GM04503 (cell line): ENCODE data around the gene TGM2.

Source experiments
- DNase-seq: peaks from one replicate; pipeline ENCODE4 v3.0.0-alpha.2; 2012; ENCODE audit warnings: low read depth

TGM2 gene

DNA sequence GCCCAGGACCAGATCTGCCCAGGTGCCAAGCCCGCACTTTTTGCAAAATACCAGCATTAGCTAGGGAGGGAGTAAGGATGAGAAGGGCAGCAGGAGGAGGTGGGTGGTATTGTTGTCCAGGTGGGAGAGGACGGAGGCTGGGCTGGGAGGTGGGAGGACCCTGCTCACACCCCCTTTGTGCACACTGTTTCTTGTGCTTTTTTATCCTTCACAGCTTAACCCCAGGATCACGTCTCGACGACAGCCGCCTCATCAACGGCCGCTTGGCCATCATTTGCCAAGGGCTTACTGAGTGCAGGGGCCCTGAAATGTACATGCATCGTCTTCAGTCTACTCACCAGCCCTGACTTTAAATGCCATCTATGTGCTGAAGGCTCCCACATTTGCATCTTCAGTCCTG is 12.1 kb upstream of the TGM2 start:
- DNase-seq, result no peak

DNA sequence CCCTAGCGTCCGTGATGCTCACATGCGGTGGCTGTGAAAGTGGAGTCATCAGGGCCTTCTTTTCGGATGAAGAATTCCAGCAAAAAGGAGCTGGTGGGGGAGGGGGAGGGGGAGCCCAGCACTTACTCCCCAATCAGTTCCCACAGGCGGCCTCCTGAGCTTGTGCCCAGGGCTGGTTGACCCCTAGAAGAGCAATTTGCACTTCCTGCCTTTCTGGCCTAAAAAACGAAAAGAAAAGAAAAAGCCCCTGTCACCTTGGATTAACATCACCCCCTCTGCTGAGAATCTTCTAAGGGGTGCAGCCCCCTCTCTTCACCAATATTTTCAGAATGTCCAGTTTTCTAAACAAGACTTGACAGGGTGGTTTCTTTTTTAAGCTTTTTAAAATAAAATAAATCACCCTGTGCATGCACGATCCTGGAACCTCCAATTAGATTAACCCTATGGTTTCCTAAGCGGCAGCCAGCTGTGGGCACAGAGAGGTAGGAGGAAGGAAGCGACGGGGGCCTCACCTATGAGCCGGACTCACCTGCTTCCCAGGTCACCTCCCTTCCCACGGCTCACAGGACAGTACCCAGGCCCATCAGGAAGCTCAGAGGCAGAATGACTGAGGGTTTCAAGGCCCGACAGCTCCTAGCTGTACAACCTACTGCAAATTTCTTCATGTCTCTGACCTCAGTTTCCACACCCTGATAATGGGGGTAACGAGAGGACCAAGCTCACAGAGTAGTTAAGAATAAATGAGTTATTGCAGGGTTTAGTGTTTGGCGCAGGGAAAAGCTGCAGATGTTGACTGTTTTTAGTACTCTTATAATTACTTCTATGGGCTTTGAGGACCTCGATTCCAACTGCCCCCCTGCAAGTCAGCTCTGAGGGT is 10.5 kb upstream of the TGM2 start:
- no peak for DNase-seq

DNA sequence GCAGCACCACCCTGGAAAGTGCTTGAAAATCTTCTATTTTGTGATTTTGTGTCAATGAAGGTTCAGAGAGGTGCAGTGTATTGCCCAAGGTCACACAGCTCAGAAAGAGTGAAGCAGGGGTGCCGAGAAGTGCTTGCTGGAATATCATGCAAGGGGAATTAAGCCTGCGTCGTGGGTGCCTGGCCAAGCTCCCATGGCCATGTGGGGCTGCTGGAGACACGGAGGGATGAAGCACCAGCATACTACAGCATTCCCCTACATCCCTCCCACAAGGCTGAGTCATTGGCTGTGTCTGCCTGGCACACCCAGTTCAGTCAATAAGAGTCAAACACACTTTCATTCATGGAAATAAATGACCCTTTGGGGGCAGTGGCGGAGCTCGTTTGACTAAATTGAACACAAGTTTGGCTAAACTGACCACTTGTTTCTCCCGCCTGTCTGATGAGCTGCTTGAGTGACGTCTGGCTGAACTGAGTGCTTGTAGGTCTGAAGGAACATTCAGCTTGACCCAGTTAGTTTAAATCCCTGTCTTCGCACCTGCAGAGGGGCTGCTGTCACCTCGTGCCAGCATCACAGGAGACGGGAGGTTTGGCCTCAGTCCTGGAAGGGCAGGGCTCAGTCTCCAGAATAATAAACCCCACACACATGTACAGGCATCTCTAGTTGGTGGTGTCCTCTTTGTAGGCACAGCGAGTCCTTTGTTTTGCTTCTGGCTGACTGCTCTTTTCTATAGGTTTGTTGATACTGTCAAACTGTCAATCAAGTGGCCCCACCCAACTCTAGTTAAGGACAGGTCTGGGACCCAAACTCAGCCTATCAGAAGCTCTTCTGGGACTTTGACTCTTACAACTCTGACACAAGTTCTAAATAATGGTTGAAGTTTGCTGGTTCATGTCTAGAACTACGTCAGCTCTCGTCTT is 8.4 kb upstream of the TGM2 start:
- peak; percentile 62 for DNase-seq

DNA sequence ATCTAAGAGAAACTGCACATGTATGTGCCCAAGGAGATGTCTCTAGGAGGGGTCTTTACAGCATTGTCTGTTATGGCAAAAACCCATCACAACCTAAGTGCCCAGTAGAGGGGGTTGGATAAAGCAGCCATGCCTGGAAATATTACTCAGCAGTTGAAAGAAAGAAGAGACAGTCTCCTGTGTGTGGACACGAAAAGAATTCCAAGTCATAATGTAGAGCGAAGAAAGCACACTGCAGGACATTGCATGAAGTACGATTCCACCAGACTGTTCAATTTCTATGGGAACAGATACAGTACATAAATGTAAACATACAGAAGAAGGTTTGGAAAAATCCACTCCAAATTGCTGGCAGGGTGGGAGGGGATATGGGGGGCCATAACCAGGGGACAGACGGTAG is 7.3 kb upstream of the TGM2 start:
- DNase-seq, result no peak

DNA sequence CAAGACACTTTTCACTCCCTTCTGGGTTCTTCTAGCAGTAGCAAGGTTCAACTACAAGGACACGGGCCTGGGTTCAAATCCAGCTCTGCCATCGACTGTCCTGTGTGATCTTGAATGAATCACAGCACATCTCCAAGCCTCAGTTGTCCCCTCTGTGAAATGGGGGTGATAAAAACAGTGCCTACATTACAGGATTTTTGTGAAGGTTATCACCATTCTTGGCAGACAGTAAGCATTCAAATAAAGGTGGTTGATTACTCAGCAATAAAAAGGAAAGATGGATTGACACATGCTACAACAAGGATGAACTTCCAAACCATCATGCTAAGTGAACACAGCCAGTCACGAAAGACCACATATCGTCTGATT is 6.6 kb upstream of the TGM2 start:
- no peak for DNase-seq

DNA sequence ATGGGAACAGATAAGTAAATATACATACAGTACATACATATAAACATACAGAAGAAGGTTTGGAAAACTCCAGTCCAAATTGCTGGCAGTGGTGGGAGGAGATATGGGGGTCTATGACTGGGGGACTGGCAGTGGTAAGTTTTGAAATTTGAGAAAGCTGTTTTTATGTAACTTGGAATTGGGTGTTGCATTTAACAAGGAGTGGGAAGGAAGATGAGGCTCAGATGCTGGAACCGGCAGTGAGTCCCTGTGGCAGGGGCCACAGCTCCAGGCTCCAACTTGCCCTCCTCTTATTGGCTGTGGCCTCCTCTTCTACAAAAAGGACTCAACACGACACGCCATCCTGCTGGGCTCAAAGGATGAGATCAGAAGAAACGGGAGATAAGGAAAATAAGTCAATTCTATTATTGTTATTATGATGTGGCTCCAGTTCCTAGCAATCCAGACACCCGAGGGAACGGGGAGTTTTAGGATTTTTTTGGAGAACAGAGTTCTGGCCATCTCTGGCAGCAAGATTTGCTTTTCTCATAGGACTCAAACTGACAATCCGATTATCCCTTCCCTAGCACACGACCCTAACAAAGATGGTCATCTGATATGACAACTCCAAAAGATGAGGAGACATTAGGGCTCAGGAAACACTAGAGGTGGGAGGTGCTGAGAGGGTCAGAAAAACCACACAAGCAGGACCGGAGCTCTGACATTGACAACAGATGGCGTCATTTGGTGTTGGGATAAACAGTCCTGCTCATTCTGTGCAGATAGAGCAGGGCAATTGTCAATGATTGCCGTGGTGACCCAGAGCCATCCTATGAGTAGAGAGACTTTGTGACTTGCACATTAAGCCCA is 6.0 kb upstream of the TGM2 start:
- DNase-seq, result no peak

DNA sequence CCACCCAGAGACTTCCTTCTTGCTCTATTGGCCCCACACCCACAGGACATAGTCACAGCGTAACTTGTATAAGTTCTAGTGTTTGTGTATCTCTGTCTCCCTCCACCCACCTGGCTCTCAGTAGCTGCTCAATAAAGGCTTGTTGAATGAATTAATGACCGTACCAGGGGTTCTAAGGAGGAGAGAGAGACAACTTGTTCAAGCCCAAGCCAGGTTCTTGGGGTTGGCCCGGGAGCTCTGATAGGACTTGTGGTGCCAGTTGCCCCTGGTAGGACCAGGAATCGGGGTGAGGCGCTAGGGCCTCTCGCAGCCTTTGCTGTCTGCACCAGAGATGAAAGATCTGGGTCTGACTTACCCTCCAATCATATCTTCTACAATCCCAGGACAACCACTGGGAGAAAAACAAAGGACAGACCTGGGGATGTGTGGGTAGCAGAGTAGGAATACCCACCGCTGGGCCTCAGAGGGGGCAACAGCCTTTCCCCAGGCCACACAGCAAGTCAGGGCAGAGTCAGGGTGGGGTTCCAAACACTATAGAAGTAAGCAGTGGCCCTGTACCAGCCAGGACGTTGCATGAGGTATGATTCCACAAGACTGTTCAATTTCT is 5.3 kb upstream of the TGM2 start:
- no peak for DNase-seq

DNA sequence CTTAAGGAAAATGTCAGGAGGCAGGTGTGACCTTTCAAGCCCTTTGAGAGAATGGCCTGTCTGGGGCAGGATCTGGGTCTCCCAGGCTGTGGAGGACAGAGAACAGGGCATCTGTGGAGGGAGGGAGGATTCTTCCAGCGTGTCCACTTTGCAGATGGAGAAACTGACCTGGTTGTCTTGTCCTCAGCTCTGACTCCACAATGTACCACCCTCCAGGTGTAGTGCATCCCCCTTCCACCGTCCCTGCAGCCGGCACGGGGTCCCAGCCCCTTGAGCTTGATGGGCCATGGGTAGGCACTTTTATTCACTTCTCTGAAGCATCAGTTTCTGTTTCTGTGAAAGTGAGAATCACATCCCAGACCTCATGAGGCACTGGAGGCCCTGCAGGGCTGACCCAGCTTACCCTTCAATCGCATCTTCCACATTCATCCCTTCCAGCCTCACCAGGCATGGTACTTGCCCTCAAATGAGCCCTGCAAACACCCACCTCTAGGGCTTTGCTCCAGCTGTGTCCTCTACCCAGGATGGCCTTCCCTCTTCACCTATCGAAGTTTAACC is 4.6 kb upstream of the TGM2 start:
- no peak for DNase-seq

DNA sequence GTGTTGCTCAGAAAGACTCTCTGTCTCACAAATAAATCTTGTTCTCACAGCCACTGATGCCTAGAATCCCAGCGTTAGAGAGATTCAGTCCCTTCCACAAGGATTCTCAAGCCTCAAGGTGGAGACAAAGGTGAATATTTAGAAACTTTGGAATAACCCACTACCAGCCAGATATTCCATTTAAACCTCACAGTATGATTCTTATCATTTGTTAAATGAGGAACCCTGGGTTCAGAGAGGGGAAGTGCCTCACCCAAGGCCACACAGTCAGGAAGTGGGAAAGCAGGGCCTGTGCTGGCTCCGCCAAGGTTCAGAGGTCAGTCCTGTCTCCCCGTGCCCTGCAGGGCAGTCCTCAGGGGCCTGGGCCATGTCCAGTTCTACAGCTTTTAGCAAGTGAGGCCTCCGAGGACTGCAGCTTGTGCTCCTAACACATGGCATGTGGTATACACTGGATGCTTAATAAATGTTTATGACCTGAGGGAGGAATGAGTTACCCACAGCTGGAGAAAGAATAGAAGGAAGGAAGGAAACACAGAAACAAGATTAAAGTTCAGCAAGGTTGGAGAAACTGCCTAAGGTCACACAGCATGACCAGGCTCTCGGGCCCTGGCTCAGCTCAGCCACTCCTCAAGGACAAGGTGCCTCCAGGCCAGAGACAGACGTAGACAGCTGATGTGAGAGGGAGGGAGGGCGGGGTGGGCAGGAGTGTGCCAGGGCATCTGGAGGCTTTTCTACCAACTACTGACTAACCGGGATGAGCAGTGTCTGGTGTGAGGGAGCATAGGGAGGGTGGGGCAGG is 3.9 kb upstream of the TGM2 start:
- DNase-seq, result no peak

DNA sequence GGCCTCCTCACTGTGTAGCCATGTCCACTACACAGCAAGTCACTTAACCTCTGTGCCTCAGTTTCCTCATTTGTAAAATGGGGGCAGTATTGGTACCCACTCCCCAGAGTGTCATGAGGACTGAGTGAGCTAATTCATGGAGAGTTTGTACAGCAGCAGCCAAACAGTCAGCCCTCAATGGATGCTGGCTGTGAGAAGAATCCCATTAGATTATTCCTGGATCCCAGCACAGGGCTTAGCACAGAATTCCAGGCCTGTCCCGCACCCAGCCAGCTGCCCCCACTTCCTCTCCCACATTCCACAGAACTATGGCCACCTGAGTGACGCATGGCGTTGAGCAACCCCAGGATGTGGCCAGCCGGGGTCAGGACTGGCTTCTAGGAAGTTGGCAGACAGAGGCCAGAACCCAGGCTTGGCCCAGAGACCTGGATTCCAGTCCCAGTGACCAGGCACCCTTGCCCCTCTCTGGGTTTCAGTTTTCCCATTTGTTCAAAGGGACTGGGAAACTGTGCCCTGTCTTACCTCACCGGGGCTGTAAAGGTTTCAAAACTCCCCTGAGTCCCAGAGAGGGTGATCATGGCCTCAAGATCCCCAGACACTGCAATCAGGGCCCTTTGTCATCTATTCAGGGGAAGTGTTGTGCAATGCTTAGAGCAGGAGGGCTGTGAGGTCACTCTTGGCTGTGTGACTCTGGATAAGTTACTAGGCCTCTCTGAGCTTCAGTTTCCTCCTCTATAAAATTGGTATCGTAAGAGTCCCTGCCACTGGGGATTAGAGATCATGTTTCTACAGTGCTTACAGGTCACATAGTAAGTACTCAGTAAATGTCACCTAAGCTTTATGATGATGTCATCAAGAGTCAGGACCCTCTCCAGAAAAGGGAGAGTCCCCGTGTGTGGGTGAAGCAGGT is 3.0 kb upstream of the TGM2 start:
- DNase-seq, result peak; percentile 84

DNA sequence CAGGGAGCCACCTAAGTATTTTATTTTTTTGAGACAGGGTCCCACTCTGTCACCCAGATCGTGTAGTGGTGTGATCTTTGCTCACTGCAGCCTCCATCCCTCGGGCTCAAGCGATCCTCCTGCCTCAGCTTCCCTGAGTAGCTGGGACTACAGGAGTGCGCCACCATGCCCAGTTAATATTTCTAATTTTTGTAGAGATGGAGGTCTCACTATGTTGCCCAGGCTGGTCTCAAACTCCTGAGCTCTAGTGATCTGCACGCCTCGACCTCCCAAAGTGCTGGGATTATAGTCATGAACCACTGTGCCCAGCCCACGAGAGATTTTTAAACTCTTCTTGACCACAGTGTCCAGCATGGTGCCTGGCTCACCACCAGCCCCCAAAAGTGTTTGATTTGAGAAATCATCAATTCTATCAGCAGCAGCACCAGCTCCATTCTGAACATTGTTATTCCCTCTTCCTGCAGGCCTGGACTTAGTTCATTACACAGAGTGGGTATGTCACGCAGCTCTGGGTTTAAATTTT is 2.3 kb upstream of the TGM2 start:
- DNase-seq, result no peak

DNA sequence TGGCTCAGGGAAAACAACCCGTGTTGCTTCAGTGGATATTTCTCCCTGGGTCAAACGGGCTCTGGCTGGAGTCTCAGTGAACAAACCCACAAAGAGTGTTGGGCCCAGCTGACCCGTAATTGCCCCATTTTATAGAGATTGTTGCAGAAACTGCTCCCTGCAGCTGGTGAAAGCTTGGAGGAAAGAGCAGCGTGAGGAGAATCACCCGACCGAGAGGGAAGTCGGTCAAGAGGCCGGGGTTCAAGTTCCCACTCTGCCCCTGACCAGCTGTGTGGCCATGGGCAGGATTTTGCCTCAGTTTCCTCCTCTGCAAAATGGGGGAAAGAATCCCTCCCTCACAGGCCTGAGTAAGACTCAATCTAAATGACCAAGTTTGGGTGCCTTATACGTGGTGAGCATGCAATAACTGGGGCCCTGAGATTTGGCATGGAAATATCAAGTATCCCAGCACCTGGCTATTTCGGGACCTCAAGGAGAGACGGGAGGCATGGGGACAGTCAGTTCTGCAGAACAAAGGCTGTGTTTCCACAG is 1.7 kb upstream of the TGM2 start:
- no peak for DNase-seq

DNA sequence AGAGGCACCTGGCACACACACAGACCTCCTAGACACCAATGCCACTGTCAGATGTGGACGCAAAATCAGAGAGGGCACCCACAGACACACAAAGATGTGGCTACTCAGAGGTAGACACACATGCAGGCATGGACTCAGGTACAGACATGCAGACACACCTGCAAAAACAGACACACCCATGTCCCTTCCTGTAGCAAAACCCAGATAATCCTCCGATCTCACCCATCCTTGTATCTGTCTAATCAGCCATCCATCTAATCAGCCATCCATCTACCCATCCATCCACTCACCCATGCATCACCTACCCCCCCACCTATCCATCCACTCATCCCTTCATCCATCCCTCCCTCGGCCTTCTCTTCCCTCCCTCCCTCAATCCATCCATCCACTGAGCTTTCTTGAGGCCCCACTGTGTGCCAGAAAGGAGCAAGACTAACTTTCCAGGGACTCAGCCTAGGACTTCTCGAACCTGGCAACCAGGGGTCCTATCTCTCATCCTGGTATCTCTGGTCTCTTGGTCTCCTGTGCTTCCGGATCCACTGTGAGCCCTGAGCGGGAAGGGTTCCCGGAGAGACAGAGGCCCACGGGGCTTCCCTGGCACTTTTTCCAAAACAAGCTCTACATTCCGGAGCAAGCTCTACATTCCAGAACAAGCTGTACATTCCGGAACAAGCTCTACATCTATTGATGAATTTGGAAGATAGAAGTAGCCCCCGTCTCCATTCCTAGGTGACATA is 1.1 kb upstream of the TGM2 start:
- DNase-seq, result no peak

DNA sequence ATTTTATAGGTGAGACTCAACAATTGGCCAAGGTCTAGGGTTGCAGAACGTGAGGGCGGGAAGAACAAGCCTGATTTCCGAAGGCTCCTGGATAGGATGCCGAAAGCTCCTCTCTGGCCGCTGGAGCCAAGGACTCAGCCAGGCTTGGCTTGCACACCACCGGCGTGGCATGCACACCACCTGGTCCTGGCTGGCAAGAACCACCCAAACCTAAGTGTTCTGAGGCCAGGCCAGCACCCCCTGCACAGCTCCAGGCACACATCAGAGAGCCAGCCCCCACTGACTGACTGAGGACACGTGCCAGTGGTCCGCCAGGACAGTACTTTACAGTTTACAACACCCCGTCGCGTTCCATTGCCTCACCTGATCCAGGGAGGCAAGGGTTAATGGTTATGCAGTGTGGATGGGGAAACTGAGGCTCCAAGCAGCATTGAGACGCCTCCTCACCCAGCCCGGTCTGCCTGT is 414 bp downstream of the TGM2 start:
- no peak for DNase-seq

DNA sequence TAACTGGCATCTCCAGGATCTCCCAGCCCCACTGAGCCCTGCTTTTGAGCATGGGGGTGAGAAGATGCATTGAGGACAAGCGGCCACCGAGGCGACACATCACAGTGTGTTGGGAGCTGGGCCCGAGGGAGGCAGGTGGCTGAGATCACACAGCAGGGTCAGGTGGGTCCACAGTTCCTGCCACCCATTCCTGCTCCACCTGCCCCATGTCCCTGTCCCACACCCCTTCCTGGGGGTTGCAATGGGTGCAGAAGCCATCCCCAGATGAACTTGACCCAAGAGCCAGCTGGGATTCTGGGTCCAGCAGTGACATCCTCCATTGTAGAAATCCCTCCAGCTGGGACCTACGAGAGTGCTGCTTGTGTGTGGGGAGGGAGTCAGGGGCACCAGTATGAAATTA is 1.0 kb downstream of the TGM2 start:
- DNase-seq, result no peak

DNA sequence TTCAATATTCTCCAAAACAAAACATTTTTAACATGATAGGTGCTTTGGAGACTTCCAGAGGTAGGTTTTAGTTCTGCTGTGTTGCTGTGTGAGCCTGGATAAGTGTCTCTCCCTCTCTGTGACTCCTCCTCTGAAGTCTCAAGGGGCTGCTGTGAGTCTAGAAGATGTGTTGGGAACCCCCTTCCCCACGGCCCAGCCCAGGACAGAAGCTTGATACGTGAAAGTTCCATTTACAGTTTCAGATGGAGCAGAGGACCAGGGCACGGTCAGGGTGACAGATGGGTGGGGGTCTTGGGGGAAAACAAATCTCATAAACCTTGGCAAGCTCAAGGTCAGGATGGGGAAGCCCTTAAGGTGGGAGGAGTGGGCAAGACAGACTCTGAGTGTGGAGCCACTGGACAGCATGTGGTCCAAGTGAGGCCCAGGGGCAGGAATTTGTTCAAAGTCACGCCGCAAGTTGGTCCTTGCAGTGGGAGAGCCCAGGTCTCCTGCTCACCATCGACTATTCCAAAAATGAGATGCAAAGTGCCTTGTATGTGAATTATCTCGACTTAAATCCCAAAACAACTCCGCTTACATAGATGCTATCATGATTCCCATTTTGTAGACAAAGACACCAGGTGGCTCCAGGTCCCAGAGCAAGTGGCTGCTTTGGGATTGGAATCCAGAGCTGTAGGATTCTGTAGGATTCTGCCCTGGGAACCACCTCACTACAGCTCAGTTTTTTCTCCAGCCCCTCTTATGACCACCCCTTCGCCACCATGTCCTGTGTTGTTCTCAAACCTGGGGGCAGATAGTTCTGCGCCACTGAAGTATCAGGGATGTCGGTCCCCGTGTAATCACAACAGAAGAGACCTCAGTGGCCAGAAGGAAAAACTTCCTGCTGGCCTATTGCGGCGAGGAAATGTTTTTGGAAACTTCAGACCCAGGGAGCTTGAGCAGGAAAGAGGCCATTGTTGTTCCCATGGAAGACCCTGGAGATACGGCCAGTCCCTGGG is 1.9 kb downstream of the TGM2 start:
- DNase-seq, result no peak

DNA sequence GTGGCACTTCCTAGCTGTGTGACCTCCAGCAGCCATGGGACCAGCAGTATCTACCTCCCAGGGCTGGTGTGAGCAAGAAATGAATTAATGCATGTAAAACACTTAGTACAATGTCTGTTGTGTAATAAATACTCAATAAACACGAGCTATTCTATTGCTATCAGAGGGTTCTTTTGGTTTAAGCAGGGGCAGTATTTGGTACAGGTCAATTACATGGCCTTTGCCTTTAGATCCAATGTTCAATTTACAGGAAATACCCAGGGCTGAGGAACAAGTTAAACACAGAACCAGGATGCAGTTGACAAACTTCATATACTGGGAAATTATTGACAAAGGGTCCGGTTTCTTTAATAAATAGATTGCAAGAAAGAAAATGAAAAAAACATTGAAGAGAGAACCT is 2.9 kb downstream of the TGM2 start:
- no peak for DNase-seq
